Measurements from ENCODE around the gene SLC38A8. TPM values are rescaled to one million over a fixed set of nuclear protein-coding genes. Genes with fewer than 3 reads are reported as not detected.

The SLC38A8 gene
- total RNA-seq, result not detected in 2 replicates

DNA sequence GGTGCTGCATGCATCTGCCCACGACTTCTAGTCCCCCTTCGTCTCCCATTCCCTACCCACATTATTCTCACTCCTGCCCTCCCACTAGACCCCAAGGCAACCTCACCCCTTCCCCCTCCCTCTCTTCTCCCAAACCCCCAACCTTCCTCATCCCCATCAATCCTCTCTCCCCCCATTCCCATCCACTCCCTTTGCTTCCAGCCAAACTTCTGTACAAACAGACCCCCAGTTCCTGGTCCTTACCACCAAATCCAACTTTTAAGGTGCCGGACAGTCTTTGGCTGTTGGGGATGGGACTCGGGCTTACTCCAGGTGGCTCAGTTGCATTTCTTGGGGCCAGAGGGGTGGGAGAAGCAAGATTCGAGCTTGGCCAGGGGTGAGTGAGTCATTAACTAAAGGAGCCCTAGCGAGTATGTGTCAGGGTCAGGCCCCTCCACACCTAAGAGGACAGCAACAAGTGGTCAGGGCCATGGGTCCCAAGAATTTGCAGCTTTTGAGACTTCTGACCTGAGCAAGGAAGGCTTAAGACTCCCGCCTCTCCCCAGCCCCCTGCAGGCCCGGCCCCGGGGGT, at the start of gene SLC38A8:
SLC38A8 (minus strand) TSS at position 488 of the 571 bp plus-strand sequence. CDS start 638 bp downstream, outside the sequence.
- peak; percentile 69 for DNase-seq (ENCODE audit: insufficient read length, low spot score, missing footprints)
- H3K4me3 ChIP-seq (ENCODE audit: insufficient read depth, low read length), result no peak within 1 kb of the TSS
- no peaks in the 10 kb centered on the region for H3K4me1 ChIP-seq (ENCODE audit: insufficient read depth, low read length)
- H3K4me2 ChIP-seq (ENCODE audit: insufficient read depth, low read length), result no peak within 1 kb of the TSS
- no peaks in the 10 kb centered on the region for H3K36me3 ChIP-seq (ENCODE audit: insufficient read depth, low read length)
- peaks cover 40% of the 10 kb centered on the region for H3K27me3 ChIP-seq (ENCODE audit: insufficient read depth, low read length)
- no peaks in the 10 kb centered on the region for H3K79me2 ChIP-seq (ENCODE audit: insufficient read depth, low read length)
- H2AFZ ChIP-seq (ENCODE audit: low read length), result no peak within 1 kb of the TSS
- TF ChIP-seq, protein P1, sequence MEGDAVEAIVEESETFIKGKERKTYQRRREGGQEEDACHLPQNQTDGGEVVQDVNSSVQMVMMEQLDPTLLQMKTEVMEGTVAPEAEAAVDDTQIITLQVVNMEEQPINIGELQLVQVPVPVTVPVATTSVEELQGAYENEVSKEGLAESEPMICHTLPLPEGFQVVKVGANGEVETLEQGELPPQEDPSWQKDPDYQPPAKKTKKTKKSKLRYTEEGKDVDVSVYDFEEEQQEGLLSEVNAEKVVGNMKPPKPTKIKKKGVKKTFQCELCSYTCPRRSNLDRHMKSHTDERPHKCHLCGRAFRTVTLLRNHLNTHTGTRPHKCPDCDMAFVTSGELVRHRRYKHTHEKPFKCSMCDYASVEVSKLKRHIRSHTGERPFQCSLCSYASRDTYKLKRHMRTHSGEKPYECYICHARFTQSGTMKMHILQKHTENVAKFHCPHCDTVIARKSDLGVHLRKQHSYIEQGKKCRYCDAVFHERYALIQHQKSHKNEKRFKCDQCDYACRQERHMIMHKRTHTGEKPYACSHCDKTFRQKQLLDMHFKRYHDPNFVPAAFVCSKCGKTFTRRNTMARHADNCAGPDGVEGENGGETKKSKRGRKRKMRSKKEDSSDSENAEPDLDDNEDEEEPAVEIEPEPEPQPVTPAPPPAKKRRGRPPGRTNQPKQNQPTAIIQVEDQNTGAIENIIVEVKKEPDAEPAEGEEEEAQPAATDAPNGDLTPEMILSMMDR (IDR thresholded peaks at IDR 0.05; ENCODE audit: extremely low read depth, low read depth, low read length), result no peak
- H3K27ac ChIP-seq (ENCODE audit: low read depth, low read length), result no peak within 1 kb of the TSS
- H3K9me3 ChIP-seq (ENCODE audit: low read depth, low read length), result no peaks in the 10 kb centered on the region
- H4K20me1 ChIP-seq (ENCODE audit: insufficient read depth, low read length), result no peaks in the 10 kb centered on the region

DNA sequence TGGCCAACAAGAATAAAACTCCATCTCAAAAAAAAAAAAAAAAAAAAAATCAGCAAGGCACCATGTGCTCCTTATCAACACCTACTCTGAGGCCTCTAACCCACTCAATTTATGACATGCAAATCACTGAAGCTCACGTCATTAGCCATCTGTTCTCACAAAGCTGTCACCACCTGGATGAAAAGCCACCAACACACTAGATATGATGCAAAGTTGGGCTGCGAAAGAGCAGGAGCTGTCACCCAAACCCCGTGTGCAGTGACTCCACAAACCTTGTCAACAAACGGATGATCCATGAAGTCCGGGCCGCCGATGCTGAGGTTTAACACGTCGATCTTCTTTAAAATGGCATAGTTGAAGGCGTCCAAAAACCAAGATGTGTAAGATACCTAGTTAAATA, 48.9 kb upstream of the SLC38A8 start:
- H4K20me1 ChIP-seq (ENCODE audit: insufficient read depth, low read length), result peaks cover 6% of the 10 kb centered on the region
- H2AFZ ChIP-seq (ENCODE audit: low read length), result no peak overlapping the region
- H3K9me3 ChIP-seq (ENCODE audit: low read depth, low read length), result no peaks in the 10 kb centered on the region
- peaks cover under 1% of the 10 kb centered on the region for H3K79me2 ChIP-seq (ENCODE audit: insufficient read depth, low read length)
- DNase-seq (ENCODE audit: insufficient read length, low spot score, missing footprints), result no peak
- peaks cover 85% of the 10 kb centered on the region for H3K36me3 ChIP-seq (ENCODE audit: insufficient read depth, low read length)
- H3K27me3 ChIP-seq (ENCODE audit: insufficient read depth, low read length), result no peaks in the 10 kb centered on the region
- no peak overlapping the region for H3K27ac ChIP-seq (ENCODE audit: low read depth, low read length)
- no peak overlapping the region for H3K4me2 ChIP-seq (ENCODE audit: insufficient read depth, low read length)
- H3K4me3 ChIP-seq (ENCODE audit: insufficient read depth, low read length), result no peak overlapping the region
- TF ChIP-seq, protein P1 (IDR thresholded peaks at IDR 0.05; ENCODE audit: extremely low read depth, low read depth, low read length), result no peak
- no peaks in the 10 kb centered on the region for H3K4me1 ChIP-seq (ENCODE audit: insufficient read depth, low read length)

DNA sequence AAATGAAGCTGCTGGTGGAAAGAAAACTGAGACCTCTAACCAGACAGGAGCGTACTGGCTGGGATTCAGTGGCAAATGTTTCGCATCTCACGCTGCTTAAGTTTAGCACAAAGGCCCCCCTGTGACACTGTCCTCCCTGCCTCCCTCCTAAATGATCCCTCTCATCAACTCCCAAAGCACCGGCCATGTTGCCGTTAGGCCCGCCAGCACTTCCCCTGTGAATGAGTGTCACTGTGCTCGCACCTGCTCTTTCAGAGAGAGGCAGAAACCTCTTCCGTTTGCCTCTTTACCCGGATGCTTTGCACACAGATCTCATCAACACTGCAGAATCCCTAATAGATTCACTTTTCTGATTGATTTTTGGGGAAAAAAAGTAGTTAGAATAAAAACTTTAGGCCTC, 47.6 kb upstream of the SLC38A8 start:
- TF ChIP-seq, protein P1 (IDR thresholded peaks at IDR 0.05; ENCODE audit: extremely low read depth, low read depth, low read length), result no peak
- no peaks in the 10 kb centered on the region for H3K4me1 ChIP-seq (ENCODE audit: insufficient read depth, low read length)
- H3K27ac ChIP-seq (ENCODE audit: low read depth, low read length), result no peak overlapping the region
- H3K9me3 ChIP-seq (ENCODE audit: low read depth, low read length), result no peaks in the 10 kb centered on the region
- no peak overlapping the region for H3K4me2 ChIP-seq (ENCODE audit: insufficient read depth, low read length)
- H3K27me3 ChIP-seq (ENCODE audit: insufficient read depth, low read length), result no peaks in the 10 kb centered on the region
- H4K20me1 ChIP-seq (ENCODE audit: insufficient read depth, low read length), result peaks cover 6% of the 10 kb centered on the region
- no peak overlapping the region for H2AFZ ChIP-seq (ENCODE audit: low read length)
- peaks cover 91% of the 10 kb centered on the region for H3K36me3 ChIP-seq (ENCODE audit: insufficient read depth, low read length)
- no peaks in the 10 kb centered on the region for H3K79me2 ChIP-seq (ENCODE audit: insufficient read depth, low read length)
- no peak for DNase-seq (ENCODE audit: insufficient read length, low spot score, missing footprints)
- no peak overlapping the region for H3K4me3 ChIP-seq (ENCODE audit: insufficient read depth, low read length)

DNA sequence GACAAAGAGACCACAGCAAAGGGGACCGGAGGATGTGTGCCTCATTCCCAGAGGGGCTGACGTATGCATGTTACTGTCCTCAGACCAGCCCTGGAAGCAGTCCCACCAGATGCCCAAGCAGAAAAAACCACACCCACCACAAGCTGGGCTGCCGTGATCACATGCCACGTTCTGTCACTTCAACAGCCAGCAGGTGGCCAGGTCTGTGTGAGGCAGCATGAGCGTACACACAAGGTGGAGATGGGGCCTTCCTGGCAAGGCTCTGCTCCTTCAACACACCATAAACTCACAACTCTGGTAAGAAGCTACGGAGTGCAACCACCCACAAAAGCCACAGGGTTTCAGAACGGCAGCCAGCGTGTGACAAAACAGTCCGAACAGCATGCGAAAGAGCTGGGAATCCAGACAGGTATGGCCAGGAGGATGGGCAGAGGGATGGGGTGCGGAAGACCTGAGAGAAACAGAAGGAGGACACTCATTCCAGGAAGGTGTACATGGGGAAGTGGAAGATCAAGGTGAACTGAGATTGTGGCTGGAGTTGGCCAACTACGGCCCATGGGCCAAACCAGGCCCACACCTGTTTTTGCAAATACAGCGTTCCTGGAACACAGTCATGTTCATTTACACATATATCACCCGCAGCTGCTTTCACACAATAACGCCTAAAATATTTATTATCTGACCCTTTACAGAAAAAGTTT, 46.2 kb upstream of the SLC38A8 start:
- Histone ChIP-seq H3K27me3 (ENCODE audit: insufficient read depth, low read length) (no peaks in the 10 kb centered on the region), H3K4me2 (ENCODE audit: insufficient read depth, low read length) (no peak overlapping the region), H3K4me1 (ENCODE audit: insufficient read depth, low read length) (no peaks in the 10 kb centered on the region), H3K9me3 (ENCODE audit: low read depth, low read length) (no peaks in the 10 kb centered on the region), H2AFZ (ENCODE audit: low read length) (no peak overlapping the region), H3K79me2 (ENCODE audit: insufficient read depth, low read length) (no peaks in the 10 kb centered on the region), H3K27ac (ENCODE audit: low read depth, low read length) (no peak overlapping the region), H3K36me3 (ENCODE audit: insufficient read depth, low read length) (peaks cover 86% of the 10 kb centered on the region), H4K20me1 (ENCODE audit: insufficient read depth, low read length) (peaks cover 6% of the 10 kb centered on the region), H3K4me3 (ENCODE audit: insufficient read depth, low read length) (no peak overlapping the region)
- peak; percentile 15 for DNase-seq (ENCODE audit: insufficient read length, low spot score, missing footprints)
- TF ChIP-seq, protein P1 (IDR thresholded peaks at IDR 0.05; ENCODE audit: extremely low read depth, low read depth, low read length), result no peak

All from osteoblast (primary cell).